Measurements from ENCODE around the gene NGLY1. TPM values are rescaled to one million over a fixed set of nuclear protein-coding genes. Genes with fewer than 3 reads are reported as not detected.

Gene NGLY1
- total and polyA plus RNA-seq, 2 of the 4 experiments (the other 2 are of a cell fraction): 10.0 to 14.9 TPM

GRCh38 chr3:25784971-25785370 is 1.7 kb upstream of the NGLY1 start:
- dilution Hi-C loops (cut with HindIII; ENCODE audit: low sequenced_read_pairs, unreplicated experiment) (no loop called here), in situ Hi-C loops (cut with MboI; ENCODE audit: low sequenced_read_pairs) (no loop called here), intact Hi-C loops (cut with micrococcal nuclease) (no loop called here)
- Histone ChIP-seq H4K20me1 (ENCODE audit: insufficient read depth, low read length) (no peaks in the 10 kb centered on the region), H3K4me2 (ENCODE audit: low read depth, low read length) (no peak overlapping the region), H4K5ac (ENCODE audit: low read depth, low read length) (no peak overlapping the region), H3K27me3 (ENCODE audit: control insufficient read depth, insufficient read depth, low read length) (no peaks in the 10 kb centered on the region), H3K14ac (replicated peaks; ENCODE audit: low read depth, low read length) (no peak overlapping the region), H4K91ac (ENCODE audit: insufficient read depth, low read depth, low read length) (no peak overlapping the region), H3K79me1 (ENCODE audit: low read depth in 1 of 2, low read length in 2 of 2) (peaks cover 22 to 23% of the 10 kb centered on the region in 2 experiments), H2BK15ac (ENCODE audit: low read depth, low read length) (no peak overlapping the region), H3K36me3 (ENCODE audit: control insufficient read depth, insufficient read depth, low read length) (no peaks in the 10 kb centered on the region), H3K4me1 (ENCODE audit: control insufficient read depth, insufficient read depth, low read length) (peaks cover 2% of the 10 kb centered on the region; the same call in 1 of the 2 replicates), H4K8ac (ENCODE audit: low read depth in 2 of 2, low read length in 2 of 2) (no peak overlapping the region), H3K9me1 (ENCODE audit: insufficient read depth, low read length) (no peaks in the 10 kb centered on the region; the same call in 1 of the 2 replicates), H2BK20ac (ENCODE audit: low read depth, low read length) (no peak overlapping the region), H2AK9ac (replicated peaks; ENCODE audit: low read depth, low read length, poor library complexity) (no peak overlapping the region), H2AK5ac (ENCODE audit: low read depth, low read length) (no peak overlapping the region), H3K18ac (ENCODE audit: low read depth, low read length) (no peak overlapping the region), H3K23ac (ENCODE audit: low read depth, low read length) (no peak overlapping the region), H2BK5ac (ENCODE audit: low read depth, low read length, poor library complexity, severe bottlenecking) (no peak overlapping the region), H3K56ac (ENCODE audit: extremely low read depth, insufficient read depth, low read length) (no peak overlapping the region), H2AFZ (replicated peaks; ENCODE audit: low read length, poor library complexity) (no peak overlapping the region), H3K9ac (ENCODE audit: low read depth, low read length) (no peak overlapping the region), H3K27ac (ENCODE audit: insufficient read depth, low read length) (no peak overlapping the region), H3K9me3 (ENCODE audit: control insufficient read depth, insufficient read depth, low read length) (no peaks in the 10 kb centered on the region), H2BK120ac (ENCODE audit: low read depth, low read length) (no peak overlapping the region), H3K4me3 (ENCODE audit: insufficient read depth, low read depth, low read length) (no peak overlapping the region), H3K4ac (ENCODE audit: low read depth, low read length) (no peak overlapping the region)
- DNase-seq: no peak
- BruUV-seq (replicated peaks): no TSS peak
- TF ChIP-seq RCOR1 (IDR thresholded peaks at IDR 0.05; ENCODE audit: insufficient replicate concordance, low read length) (no peak), CHD1 (IDR thresholded peaks at IDR 0.05; ENCODE audit: low read depth, low read length) (no peak), MAZ (IDR thresholded peaks at IDR 0.05; ENCODE audit: borderline replicate concordance, low read depth, low read length) (no peak), MAFK (IDR thresholded peaks at IDR 0.05; ENCODE audit: low read depth, low read length) (no peak)
- CTCF ChIA-PET: no interaction called here
- POLR2A ChIA-PET (ENCODE audit: unreplicated experiment): no interaction called here
- no peak for ATAC-seq (ENCODE audit: low read depth)
- no CpG with 5 or more reads among the region's 1 CpG for WGBS, 2 experiments (ENCODE audit: extremely low coverage in 2 of 2, insufficient read length in 1 of 2)
